Bone marrow (tissue), 2 donors: ENCODE data around the gene FOXD4.
"Not testable (repeated sequence)": the region's sequence is repeated elsewhere in the genome, so short reads cannot be mapped to it uniquely, and the experiment has no call there.

Experiments
- DNase-seq, 2 donors: peaks; one replicate each; lab custom pipeline; 2025; lab: John Stamatoyannopoulos, UW

FOXD4 gene

DNA sequence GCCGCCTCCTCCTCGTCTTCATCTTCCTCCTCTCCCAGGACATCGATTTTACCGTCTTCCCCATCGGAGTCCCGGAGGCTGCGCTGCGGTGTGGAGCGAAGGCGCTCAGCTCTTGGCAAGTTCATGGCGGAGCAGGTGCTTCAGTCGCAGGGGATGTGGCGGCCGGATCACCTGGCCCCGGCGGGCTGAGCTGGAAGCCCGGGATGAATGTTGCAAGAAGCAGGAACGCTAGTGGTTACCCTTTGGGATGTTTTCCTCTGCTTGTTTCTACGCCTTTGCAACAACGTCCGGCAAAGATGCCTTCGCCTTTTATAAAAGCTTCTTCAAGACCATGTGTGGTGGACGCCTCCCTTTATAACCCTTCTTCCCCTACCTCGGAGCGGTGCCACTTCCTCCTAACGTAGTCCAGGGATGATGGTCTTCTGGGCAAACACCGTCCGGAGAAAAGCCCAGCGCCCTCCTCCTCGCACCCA lies at the start of gene FOXD4:
FOXD4 (minus strand) TSS at position 423 of the 473 bp plus-strand sequence; CDS start at position 125, 298 bp downstream.
- DNase-seq, result not testable (repeated sequence)

DNA sequence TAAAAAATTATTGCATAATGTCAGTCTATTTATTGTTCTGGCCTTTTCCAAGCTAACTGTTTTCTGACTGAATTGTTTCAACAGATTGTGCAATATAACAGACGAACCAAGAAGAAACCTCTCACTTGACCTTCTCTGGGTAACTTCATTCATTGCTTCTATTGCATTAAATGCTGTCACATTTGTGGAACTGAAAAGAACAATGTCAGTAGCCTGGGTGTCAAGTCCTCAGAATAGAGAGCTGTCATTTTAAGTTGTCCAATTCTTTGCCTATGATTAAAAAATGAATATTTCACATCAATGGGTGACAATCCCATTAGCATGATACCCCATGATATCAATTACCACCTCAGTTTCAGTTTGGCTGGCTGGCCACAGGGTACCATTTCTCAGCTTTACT lies 41.7 kb upstream of the FOXD4 start:
- DNase-seq, result not testable (repeated sequence)

DNA sequence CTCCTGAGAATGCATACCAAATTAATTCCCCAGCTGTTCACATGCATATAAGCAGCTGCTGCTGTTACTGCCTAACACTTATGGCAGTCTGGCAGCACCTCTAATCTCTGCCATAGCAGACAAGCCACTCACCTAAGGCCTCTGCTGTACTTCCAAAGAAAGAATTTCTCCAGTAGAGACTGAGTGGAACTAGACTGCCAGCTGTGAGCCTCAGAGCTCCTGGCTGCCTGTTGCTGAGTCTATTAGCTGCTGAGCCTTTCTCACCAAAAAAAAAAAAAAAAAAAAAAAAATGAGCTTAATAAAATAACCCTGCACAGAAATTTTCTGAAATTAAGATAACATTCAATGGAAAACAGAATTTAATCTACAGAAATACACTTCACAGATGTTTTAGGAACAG lies 33.0 kb upstream of the FOXD4 start:
- DNase-seq, result not testable (repeated sequence)

DNA sequence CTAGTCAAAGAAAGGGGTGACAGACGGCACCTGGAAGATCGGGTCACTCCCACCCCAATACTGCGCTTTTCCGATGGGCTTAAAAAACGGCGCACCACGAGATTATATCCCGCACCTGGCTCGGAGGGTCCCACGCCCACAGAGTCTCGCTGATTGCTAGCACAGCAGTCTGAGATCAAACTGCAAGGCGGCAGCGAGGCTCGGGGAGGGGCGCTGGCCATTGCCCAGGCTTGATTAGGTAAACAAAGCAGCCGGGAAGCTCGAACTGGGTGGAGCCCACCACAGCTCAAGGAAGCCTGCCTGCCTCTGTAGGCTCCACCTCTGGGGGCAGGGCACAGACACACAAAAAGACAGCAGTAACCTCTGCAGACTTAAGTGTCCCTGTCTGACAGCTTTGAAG lies 21.7 kb upstream of the FOXD4 start:
- not testable (repeated sequence) for DNase-seq

- not testable (repeated sequence) for DNase-seq
Observed at GRCh38 chr9:117144-117994, 848 bp downstream of the FOXD4 start.

- not testable (repeated sequence) for DNase-seq
Observed at GRCh38 chr9:116239-117077, 1.8 kb downstream of the FOXD4 start.

DNA sequence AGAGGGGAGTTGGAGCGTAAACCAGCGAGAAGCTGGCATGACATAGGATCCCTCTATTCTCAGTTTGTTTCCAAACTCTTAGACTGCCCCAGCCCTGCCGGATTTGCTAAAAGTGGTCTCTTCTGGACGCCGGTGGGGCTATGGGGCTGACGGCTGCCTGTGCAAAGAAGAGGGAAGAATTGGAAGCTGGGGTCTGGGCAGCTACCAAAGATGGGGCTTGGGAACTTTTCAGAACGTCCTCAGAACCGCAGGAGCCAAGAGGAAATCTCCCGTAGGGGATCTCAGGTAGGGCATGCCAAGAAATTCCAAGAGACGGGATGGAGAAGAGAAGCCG lies 3.1 kb downstream of the FOXD4 start:
- DNase-seq, result not testable (repeated sequence)

DNA sequence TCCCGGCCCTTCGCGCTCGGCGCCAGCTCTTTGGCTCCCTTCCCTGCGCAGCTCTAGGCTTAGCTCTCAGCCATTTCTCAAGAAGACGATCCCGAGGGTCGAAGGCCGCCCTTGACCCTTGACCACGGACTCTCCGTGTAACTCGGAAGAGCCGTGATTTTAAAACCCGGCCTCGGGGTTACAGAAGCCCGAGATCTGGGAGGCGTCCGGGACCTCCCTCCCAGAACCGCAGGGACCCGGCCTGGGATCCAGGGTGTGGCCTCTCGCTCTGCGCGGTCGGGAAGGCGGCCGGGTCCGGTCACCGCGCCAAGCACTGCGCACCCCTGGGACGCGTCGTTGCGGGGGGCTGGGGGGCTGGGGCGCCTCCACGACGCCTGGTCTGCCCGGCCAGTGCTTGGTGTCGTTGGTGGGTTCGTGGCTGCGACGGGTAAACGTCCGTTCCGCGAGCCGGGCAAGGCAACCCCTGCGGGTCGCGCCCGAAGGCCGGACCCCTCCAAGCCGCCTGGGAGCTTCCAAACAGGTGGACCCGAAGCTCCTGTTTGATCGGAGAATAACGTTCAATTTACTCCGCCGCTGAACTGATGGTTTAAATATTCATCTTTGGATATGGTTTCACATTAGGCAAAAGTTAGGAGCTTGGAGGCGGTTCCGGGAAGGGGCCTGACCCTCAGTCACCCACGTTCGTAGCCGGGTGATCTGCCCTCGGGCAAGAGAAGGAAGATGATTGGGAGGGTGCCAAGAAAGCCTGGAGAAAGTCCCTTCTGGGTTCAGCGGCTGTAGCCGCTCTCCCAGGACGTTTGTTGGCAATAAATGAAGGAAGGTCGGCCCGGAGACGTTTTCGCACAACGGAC lies 3.7 kb downstream of the FOXD4 start:
- DNase-seq, result not testable (repeated sequence)

DNA sequence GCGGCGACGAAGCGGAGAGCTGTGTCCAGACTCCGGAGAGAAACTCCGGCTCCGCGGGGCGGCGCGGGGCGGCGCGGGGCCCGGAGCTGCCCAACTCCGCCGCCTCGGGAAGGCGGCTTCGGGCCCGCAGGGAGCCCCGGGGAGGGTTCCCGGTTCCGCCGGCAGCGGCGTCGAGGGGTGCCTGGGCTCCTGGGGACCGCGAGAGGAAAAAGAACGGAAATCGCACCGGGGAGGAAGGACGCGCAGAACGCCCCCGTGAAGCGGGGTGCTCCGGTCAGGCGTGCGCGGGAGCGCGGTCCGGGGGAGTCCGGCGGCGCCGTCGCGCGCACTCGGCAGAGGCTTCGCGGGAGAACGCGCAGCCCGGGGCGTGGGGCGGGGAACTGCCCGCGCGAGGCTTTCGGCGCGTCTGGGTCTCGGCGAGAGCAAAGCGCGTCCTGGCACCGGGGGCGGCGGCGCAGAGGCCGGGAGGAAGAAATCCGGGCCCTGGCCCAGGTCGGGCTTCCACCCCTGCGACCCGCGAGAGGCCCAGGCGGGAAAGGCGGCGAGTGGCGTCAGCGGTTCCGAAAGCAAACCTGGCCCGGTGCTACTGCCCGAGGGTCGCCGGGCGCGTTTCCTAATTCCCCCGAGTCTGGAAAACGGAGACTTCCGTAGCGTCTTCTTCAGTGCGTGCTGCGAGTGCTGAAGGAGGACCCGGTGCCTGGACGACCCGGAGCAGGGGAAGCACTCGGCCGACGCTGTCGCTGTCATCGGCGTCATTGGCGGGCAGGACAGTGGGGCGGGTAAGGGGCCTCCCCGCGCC lies 4.5 kb downstream of the FOXD4 start:
- DNase-seq, result peak in 1 of 2 donors; percentile 72

DNA sequence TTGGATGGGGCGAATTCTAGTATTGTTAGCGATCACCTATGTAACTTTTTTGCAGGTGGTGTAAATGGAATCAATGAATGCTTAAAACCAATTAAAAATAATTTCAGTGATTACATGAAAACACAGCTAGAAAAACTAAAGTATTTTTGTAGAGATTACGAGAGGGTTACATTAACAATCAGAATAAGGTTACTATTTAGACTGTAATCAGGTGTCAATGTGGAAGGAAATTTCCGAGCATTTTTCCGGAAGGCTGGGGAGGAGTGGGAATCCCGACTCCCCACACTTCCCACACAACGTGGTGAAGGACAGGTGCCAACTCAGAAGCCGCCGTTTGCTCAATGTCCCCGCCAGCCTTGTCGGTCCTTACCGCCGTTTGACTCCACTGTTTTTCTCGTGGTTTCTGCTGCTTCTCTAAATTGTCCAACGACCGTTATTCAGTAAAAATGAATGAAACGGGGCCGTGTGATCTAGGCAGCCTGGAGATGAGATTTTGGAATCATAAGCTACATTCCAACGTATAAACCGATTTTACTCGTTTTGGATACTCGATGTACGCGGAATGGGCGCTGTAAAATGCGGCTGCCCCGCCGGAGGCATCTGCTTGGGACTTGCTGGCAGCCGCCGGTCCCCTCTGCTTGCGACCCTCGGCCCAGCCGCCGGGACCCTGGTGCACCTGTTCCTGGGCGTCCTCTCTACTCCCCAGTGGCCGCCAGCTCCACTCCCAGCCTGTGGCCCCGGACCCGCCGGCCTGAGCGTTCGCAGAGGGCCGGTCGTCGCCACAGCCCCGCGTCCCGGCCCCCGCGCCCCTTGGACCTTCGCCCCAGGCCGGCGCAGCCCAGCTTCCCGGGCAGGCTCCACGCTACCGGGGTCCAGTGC lies 5.4 kb downstream of the FOXD4 start:
- DNase-seq, result not testable (repeated sequence)

GRCh38 chr9:110672-111071 lies 7.5 kb downstream of the FOXD4 start:
- not testable (repeated sequence) for DNase-seq

- not testable (repeated sequence) for DNase-seq
Observed at GRCh38 chr9:109540-109939, 8.7 kb downstream of the FOXD4 start.

GRCh38 chr9:108742-109495 lies 9.3 kb downstream of the FOXD4 start:
- not testable (repeated sequence) for DNase-seq

- DNase-seq, result not testable (repeated sequence)
Observed at GRCh38 chr9:105991-106390, 12.2 kb downstream of the FOXD4 start.

GRCh38 chr9:100430-100829 lies 17.8 kb downstream of the FOXD4 start:
- not testable (repeated sequence) for DNase-seq

- DNase-seq, result not testable (repeated sequence)
Observed at GRCh38 chr9:99867-100266, 18.4 kb downstream of the FOXD4 start.

GRCh38 chr9:98775-99174 lies 19.4 kb downstream of the FOXD4 start:
- DNase-seq, result not testable (repeated sequence)

DNA sequence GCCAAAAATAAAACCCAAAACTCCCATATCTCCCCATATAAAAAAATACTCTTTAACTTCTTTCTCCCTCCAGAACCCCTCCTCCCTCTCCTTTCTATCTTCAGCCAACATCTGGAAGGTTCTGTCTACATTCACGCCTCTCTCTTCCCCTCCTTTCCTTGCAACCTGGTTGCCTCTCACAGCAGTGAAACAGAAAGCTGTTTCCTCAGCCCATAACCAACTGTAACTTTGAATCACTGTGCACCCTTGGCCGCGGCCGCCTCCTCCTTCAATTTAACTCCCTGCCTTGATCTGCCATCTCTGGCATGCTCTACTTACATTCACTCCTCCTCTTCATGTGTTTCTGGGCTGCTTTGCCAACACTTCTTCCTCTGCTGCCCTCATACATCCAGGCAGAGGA lies 23.2 kb downstream of the FOXD4 start:
- not testable (repeated sequence) for DNase-seq

GRCh38 chr9:94323-94722 lies 23.9 kb downstream of the FOXD4 start:
- DNase-seq, result not testable (repeated sequence)
